Left ventricle myocardium inferior (tissue), 1 donor: ENCODE results near the gene KLF15. TPM values are rescaled to one million over a fixed set of nuclear protein-coding genes. Genes with fewer than 3 reads are reported as not detected.
A peak's percentile ranks its signal among the peaks of the same experiment; 100 is the strongest.
"Not testable (repeated sequence)": the region's sequence is repeated elsewhere in the genome, so short reads cannot be mapped to it uniquely, and the experiment has no call there.

Source experiments
- DNase-seq: peaks from one replicate; pipeline ENCODE4 v3.0.0-alpha.2; 2020
- H3K27ac ChIP-seq: fragments of 200-600 bp; replicated peaks from 2 replicates; pipeline ENCODE4 v1.8.0; 2021
- H3K27me3 ChIP-seq: fragments of 200-600 bp; 2 replicates; pipeline ENCODE4 v1.8.0; 2021; ENCODE audit warnings: low read depth
- H3K36me3 ChIP-seq: fragments of 200-600 bp; 2 replicates; pipeline ENCODE4 v1.8.0; 2021
- H3K4me1 ChIP-seq: fragments of 200-600 bp; 2 replicates; pipeline ENCODE4 v1.8.0; 2021
- H3K4me3 ChIP-seq: fragments of 200-600 bp; 2 replicates; pipeline ENCODE4 v1.8.0; 2021; ENCODE audit warnings: mild to moderate bottlenecking, moderate library complexity
- H3K9me3 ChIP-seq: fragments of 200-600 bp; replicated peaks from 2 replicates; pipeline ENCODE4 v1.8.0; 2021
- CTCF ChIP-seq: fragments of 200-600 bp; IDR thresholded peaks from 2 replicates; pipeline ENCODE4 v1.8.0; 2021; ENCODE audit warnings: antibody characterized with exemption, mild to moderate bottlenecking, borderline replicate concordance
- intact Hi-C: fragments of 100-400 bp; cut with micrococcal nuclease; formaldehyde crosslinking; loops from one replicate; pipeline ENCODE4 v1.11.0; 2022
- total RNA-seq: library from RNA; stranded (reverse); fragmentation: NEBNext Ultra II Directional; extraction: Animal tissue kit (Norgen Biotek cat#: 25700); gene quantifications from one replicate; pipeline ENCODE4 v1.2.1, GENCODE V29; 2021
- donor health status: DM: no; HTN: yes; CAD: no; lungs with severe emphysema.

The KLF15 gene
- total RNA-seq, 1 donor from 2014 or later, result 44.6 TPM

GRCh38 chr3:126340081-126340511 is 17.1 kb downstream of the KLF15 start:
- no peak for TF ChIP-seq CTCF
- peak overlapping the region; percentile 65 for H3K27ac ChIP-seq
- intact Hi-C loops, result no loop called here
- no peaks in the 10 kb centered on the region for H3K9me3 ChIP-seq
- no peak overlapping the region for H3K4me3 ChIP-seq
- H3K27me3 ChIP-seq, result no peaks in the 10 kb centered on the region
- peak; percentile 25 for DNase-seq
- H3K36me3 ChIP-seq, result no peaks in the 10 kb centered on the region
- H3K4me1 ChIP-seq, result peaks cover 38% of the 10 kb centered on the region

GRCh38 chr3:126339466-126339865 is 17.7 kb downstream of the KLF15 start:
- DNase-seq, result no peak
- Histone ChIP-seq H3K27ac (peak overlapping the region; percentile 65), H3K36me3 (no peaks in the 10 kb centered on the region), H3K4me1 (peaks cover 32% of the 10 kb centered on the region), H3K9me3 (no peaks in the 10 kb centered on the region), H3K27me3 (no peaks in the 10 kb centered on the region), H3K4me3 (no peak overlapping the region)
- intact Hi-C loops, result no loop called here
- TF ChIP-seq CTCF, result no peak

- H3K9me3 ChIP-seq, result no peaks in the 10 kb centered on the region
- no peak overlapping the region for H3K27ac ChIP-seq
- H3K4me1 ChIP-seq, result peaks cover 28% of the 10 kb centered on the region
- peak; percentile 20 for DNase-seq
- intact Hi-C loops, result no loop called here
- no peaks in the 10 kb centered on the region for H3K36me3 ChIP-seq
- H3K27me3 ChIP-seq, result no peaks in the 10 kb centered on the region
- H3K4me3 ChIP-seq, result no peak overlapping the region
- TF ChIP-seq CTCF, result no peak
Observed at GRCh38 chr3:126338790-126339288, 18.4 kb downstream of the KLF15 start.

GRCh38 chr3:126337980-126338651 is 19.1 kb downstream of the KLF15 start:
- H3K9me3 ChIP-seq, result no peaks in the 10 kb centered on the region
- intact Hi-C loops, result no loop called here
- no peak for TF ChIP-seq CTCF
- H3K27ac ChIP-seq, result no peak overlapping the region
- H3K4me1 ChIP-seq, result peaks cover 20% of the 10 kb centered on the region
- no peak for DNase-seq
- H3K36me3 ChIP-seq, result no peaks in the 10 kb centered on the region
- H3K4me3 ChIP-seq, result no peak overlapping the region
- H3K27me3 ChIP-seq, result no peaks in the 10 kb centered on the region

GRCh38 chr3:126331812-126332336 is 25.3 kb downstream of the KLF15 start:
- DNase-seq, H3K4me1 ChIP-seq, H3K27me3 ChIP-seq, H3K4me3 ChIP-seq, intact Hi-C loops, H3K27ac ChIP-seq: not testable (repeated sequence)
- Histone ChIP-seq H3K36me3 (peaks cover 13% of the 10 kb centered on the region), H3K9me3 (peaks cover 18% of the 10 kb centered on the region)
